ENCODE measurements around the gene CUL9.

CUL9 gene

DNA sequence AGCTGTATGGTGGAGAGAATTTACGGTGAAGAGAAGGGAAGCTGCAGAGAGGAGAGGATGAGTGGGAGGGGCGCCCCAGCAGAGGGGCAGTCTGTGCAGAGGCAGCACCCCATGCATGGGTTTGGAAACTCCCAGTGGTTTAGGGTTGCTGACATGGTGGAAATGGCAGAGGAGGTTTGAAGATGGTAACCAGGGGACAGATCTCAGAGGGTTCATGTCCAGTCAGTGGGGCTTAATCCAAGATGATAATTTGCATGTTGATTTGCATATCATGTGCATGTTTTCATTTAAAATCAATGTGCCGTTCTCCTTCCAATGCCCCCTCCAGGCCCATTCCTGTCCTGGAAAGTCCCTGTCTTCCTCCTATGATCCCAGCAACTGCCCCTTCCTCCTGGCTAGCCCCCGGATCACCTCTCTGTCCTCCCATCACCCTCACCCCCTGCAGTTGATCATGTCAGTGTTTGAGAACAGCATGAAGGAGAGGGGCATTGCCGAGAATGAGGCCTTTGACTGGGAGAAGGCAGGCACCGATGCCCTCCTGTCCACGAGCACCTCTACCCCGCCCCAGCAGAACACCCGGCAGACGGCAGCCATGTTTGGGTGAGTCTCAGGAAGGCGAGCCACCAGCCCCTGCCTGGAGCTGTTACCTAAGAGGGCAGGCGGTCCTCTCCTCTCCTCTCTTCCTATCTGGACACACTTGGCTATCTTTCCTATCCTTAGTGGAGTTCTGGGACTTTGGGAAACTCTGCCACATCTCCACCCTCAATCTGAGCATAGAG, 75.6 kb downstream of the CUL9 start:
- DNase-seq (ENCODE audit: low read depth) = no peak

GRCh38 chr6:43258180-43258579, 76.2 kb downstream of the CUL9 start:
- no peak for DNase-seq (ENCODE audit: low read depth)

DNA sequence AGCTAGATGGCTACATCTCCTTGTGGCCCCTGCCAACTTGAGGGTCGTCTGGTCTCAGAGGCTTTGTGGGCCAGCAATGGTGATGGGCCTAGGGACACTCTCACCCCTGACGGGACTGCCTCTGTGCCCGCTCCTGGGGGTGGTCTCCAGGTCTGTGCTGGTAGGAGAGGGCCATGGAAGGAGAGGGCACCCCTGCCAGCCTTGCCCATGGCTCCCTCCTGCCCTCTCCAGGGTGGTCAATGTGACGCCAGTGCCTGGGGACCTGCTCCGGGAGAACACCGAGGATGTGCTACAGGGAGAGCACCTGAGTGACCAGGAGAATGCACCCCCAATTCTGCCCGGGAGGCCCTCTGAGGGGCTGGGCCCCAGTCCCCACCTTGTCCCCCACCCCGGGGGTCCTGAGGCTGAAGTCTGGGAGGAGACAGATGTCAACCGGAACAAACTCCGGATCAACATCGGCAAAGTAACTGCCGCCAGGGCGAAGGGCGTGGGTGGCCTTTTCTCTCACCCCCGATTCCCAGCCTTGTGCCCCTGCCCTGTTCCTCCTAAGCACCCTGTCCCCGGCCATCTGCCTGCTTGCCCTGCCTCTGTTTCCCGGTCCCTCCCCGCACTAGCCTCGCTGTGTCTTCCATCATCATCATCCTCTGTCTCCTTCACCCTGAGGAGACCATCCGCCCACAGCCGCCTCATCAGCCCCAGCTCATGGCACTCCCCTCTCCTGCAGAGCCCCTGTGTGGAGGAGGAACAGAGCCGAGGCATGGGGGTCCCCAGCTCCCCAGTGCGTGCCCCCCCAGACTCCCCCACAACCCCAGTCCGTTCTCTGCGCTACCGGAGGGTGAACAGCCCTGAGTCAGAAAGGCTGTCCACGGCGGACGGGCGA, 77.1 kb downstream of the CUL9 start:
- no peak for DNase-seq (ENCODE audit: low read depth)

DNA sequence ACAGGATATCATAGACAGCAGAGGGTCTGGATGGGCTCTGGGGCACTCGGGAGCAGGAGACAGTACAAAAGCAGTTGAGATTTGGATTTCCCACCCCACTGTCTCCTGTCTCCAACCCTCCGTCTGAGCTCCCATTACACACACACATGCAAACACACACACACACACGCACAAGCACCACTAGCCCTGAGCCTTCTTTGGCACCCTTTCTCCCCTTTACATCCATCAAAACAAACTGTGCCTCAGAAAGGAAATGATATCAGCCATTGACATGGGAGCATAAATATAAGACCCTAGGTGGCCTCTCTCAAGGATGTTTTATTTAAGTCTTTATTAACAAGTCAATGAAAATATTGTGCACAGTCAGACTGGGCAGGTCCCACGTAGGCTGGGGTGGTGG, 78.8 kb downstream of the CUL9 start:
- DNase-seq (ENCODE audit: low read depth) = no peak

- DNase-seq (ENCODE audit: low read depth) = no peak
Observed at GRCh38 chr6:43261198-43261597, 79.2 kb downstream of the CUL9 start.

GRCh38 chr6:43262000-43262779, 80.2 kb downstream of the CUL9 start:
- no peak for DNase-seq (ENCODE audit: low read depth)

DNA sequence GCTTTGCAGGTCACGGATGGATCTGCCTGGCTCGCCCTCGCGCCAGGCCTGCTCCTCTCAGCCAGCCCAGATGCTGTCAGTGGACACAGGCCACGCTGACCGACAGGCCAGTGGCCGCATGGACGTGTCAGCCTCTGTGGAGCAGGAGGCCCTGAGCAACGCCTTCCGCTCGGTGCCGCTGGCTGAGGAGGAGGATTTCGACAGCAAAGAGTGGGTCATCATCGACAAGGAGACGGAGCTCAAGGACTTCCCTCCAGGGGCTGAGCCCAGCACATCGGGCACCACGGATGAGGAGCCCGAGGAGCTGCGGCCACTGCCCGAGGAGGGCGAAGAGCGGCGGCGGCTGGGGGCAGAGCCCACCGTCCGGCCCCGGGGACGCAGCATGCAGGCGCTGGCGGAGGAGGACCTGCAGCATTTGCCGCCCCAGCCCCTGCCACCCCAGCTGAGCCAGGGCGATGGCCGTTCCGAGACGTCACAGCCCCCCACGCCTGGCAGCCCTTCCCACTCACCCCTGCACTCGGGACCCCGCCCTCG, 80.9 kb downstream of the CUL9 start:
- DNase-seq (ENCODE audit: low read depth) = no peak

GRCh38 chr6:43263314-43264178, 81.5 kb downstream of the CUL9 start:
- peak; percentile 53 for DNase-seq (ENCODE audit: low read depth)

DNA sequence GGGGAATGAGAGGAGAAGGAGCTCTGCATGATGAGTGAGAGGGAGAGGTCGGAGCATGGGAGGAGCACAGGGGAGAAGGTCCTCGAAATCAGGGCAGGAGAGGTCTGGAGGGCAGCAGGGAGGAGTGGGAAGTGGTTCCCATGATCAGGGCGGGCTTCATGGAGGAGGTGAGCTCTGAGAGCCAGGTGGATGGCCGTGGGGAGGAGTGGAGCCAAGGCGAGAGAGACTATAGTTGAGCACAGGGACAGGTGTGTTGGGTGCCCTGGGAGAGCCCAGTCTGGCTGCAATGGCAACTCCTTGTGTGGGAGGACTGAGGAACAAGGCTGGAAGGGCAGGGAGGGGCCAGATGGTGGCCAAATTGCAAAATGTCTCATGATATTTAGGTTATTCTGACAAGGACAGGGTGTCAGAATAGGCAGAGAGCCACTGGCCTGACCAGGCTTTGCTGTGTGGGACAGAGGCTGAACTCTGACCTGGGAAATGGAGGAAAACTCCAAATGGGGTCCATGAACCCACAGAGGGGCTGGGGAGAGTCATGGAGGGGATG, 82.7 kb downstream of the CUL9 start:
- DNase-seq (ENCODE audit: low read depth) = no peak

DNA sequence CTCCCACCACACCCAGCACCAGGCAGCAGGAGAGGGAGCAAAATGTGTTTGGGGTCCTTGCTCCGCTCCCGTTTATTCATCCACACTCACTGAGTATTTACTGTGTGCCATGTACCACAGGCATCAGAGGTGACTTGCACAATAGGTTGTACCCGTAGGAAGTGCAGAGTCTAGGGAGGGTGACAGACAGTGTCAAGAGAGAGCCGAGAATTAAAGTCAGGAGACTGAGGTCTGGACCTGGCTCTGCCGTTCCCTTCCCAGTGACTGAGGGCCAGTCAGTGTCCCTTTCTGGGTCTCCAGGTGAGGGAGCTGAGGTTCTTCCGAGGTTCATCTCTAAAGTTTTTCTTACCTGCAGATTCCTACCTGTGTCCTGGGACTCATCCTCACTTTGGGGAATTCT, 83.6 kb downstream of the CUL9 start:
- no peak for DNase-seq (ENCODE audit: low read depth)

DNA sequence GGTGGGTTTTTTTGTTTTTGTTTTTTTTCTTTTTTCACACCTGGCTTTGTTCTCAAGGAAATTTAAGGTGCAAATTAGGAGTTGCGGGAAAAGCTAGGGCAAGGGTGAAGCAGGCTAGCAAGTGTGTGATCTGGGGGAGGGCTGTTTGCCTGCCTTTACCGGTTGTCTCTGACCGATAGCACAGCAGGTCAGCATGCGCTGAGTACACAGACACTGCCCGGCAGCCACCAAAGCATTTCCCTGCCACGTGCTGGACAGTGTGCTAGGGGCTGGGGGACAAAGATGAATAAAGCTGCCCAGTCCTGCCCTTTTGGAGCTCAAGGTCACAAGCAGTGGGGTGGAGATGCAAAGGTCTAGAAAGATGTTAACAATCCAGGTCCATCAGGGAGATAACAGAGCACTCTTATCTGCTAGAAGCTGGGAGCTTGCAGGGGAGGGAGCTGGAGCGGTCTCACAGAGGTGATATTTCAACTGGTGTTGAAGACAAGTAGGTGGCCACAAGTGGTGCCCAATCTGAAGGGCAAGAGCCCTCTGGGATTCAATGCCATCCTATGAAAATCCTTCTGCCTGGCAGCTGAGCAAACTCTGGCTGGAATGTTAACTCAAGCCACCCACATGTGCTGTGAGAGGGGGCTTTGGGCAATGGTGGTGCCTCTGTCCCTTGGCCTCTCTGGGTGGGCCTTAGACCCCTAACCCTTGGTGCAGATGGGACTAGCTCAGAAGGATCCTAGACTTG, 85.8 kb downstream of the CUL9 start:
- DNase-seq (ENCODE audit: low read depth) = no peak

DNA sequence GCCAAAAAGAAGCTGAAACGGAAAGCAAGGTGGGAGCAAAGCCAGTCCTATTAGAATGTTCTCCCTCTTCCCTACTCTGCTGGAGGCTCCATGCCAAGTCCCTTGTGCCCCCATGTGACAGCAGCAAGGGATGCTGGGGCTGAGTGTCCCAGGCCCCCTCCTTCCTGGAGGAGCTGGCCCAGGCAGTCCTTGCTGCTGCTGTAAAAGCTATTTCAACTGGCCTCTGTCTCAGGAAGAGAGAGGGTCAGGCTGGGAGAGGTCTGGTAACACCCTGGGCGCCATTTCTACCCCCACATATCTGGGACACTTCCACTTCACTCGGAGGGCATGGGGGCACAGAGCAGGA, 86.3 kb downstream of the CUL9 start:
- DNase-seq (ENCODE audit: low read depth) = no peak

DNA sequence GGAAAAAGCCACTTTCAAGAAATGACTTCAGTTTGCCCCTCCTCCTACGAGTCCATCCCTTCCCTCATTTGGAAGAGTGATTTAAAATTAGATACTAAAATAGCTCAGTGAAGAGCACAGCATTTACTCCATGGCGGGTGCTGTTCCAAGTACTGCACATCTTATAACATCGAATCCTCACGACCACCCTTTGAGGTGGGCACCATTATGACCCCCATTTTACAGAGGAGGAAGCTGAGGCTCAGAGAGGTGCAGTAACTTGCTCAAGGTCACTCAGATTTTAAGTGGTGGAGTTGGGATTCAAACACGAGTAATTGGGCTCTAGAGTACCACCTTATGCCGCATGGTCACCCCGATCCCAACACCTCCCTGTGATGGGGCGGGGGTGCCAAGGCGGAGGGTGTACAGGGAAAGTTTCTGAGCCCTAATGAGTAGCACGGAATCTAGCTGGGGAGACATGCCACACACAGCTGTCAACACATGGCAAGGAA, 86.8 kb downstream of the CUL9 start:
- DNase-seq (ENCODE audit: low read depth) = no peak

- peak; percentile 43 for DNase-seq (ENCODE audit: low read depth)
Observed at GRCh38 chr6:43269273-43270007, 87.4 kb downstream of the CUL9 start.

GRCh38 chr6:43271103-43271815, 89.3 kb downstream of the CUL9 start:
- DNase-seq (ENCODE audit: low read depth) = no peak

- DNase-seq (ENCODE audit: low read depth) = no peak
Observed at GRCh38 chr6:43271944-43272343, 89.9 kb downstream of the CUL9 start.

DNA sequence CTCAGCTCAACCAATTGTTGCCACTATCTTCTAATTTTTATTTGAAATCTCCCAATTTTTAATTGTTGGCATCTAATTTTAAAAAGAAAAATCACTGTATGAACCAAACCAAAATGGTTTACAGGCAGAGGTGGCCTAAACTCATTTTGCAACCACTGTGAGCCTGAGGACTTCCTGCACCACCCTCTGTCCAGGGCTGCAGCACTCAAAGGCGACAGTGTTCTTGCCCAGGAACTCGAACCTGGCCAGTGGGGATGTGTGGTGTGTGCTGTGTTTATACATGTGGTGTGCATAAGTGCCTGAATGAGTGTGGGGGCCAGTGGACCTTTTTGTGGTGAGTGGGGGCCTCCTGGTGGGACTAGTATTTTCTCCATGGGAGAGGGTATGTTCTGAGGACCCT, 91.7 kb downstream of the CUL9 start:
- no peak for DNase-seq (ENCODE audit: low read depth)

All from stimulated activated CD8-positive, alpha-beta memory T cell treated with anti-CD3 and anti-CD28 coated beads, Interleukin-12 subunit alpha, Interleukin-12 subunit beta, amount 100 ng/mL, for 4 hours (primary cell).